Adrenal gland (tissue), 12 donors: ENCODE measurements around the gene LPP. TPM values are rescaled to one million over a fixed set of nuclear protein-coding genes. Genes with fewer than 3 reads are reported as not detected.

ENCODE experiments used
- DNase-seq, 7 donors: peaks; one replicate each; pipeline ENCODE4 v3.0.0-alpha.2; 2019 to 2020
- H3K27ac ChIP-seq, 5 donors: fragments of 200-600 bp; sonication (generic) in 4 of 5; 1 replicate in 3 of 5; 2 replicates in 2 of 5; pipeline versions ENCODE4 v1.5.1 to v1.8.0; 2016 to 2020; ENCODE audit warnings: mild to moderate bottlenecking in 1 of 5
- H3K27me3 ChIP-seq: fragments of 200-600 bp; 2 replicates; pipeline ENCODE4 v1.8.0; 2021
- H3K36me3 ChIP-seq, 2 donors: fragments of 200-600 bp; replicated peaks in 1 of 2; 1 replicate in 1 of 2; 2 replicates in 1 of 2; pipeline versions ENCODE4 v1.5.1 to v1.8.0; 2018 to 2022
- H3K4me1 ChIP-seq, 2 donors: fragments of 200-600 bp; replicated peaks in 1 of 2; 1 replicate in 1 of 2; 2 replicates in 1 of 2; pipeline versions ENCODE4 v1.5.1 to v1.8.0; 2018 to 2021
- H3K4me3 ChIP-seq, 4 donors: fragments of 200-600 bp; sonication (generic) in 3 of 4; one replicate each; pipeline ENCODE4 v1.5.1; 2016 to 2018
- H3K9me3 ChIP-seq, 3 donors: fragments of 200-600 bp; sonication (generic) in 1 of 3; replicated peaks in 1 of 3; 1 replicate in 2 of 3; 2 replicates in 1 of 3; pipeline versions ENCODE4 v1.5.1 to v1.8.0; 2016 to 2021
- CTCF ChIP-seq, 6 experiments: fragments of 450-650 bp in 4 of 6; fragments of 200-600 bp in 2 of 6; sonication (generic) in 1 of 6; IDR thresholded peaks; 1 replicate in 5 of 6; 2 replicates in 1 of 6; pipeline versions ENCODE4 v1.5.1 to v1.8.0; 2016 to 2021; ENCODE audit warnings: antibody characterized with exemption in 6 of 6, mild to moderate bottlenecking in 2 of 6, moderate library complexity in 1 of 6
- POLR2A ChIP-seq, 2 donors: fragments of 450-650 bp; IDR thresholded peaks; one replicate each; pipeline ENCODE4 v1.6.1; 2017; ENCODE audit warnings: antibody characterized with exemption in 2 of 2, mild to moderate bottlenecking in 2 of 2, moderate library complexity in 1 of 2
- WGBS, 4 donors: extraction: QIAGEN DNeasy Blood & Tissue Kit in 2 of 4; methylation state at CpG; one replicate each; pipeline versions ENCODE4 v1.1.5 to v1.1.7; 2013 to 2017; 5-methylcytosine and 5-hydroxymethylcytosine counted together
- intact Hi-C, 2 donors: fragments of 100-400 bp; cut with DNase I; formaldehyde crosslinking; loops; one replicate each; pipeline versions ENCODE4 v1.14.1 to v1.15.0; 2022 to 2023
- polyA plus RNA-seq, 3 donors: library from polyadenylated mRNA; stranded (reverse); fragments of 200-250 nt in 2 of 3; fragments of 350-450 nt in 1 of 3; fragmentation: Illumina TruSeq in 1 of 3; extraction: RNeasy Lipid Tissue Mini Kit (QIAGEN cat#74804) in 1 of 3; gene quantifications; one replicate each; pipeline ENCODE4 v1.2.3, GENCODE V29; 2013 to 2014
- total RNA-seq, 9 donors: library from RNA; depleted of rRNA in 4 of 9; stranded (reverse); fragments of >200 nt in 4 of 9; fragments of 120-200 nt in 1 of 9; fragmentation: NEBNext Ultra II Directional in 1 of 9; extraction: Animal tissue kit (Norgen Biotek cat#: 25700) in 1 of 9; gene quantifications; one replicate each; pipeline versions ENCODE4 v1.1.0 to v1.2.4, GENCODE V29; 2013 to 2023
- donor health status: healthy with polysubstance abuse.
- donor health status: Bipolar disorder and iron deficiency.
- donor health status: DM: yes; HTN: yes; CAD: no.
- donor health status: DM: no; HTN: no; CAD: no.
- donor health status: DM: no; HTN: no; CAD: no.
- donor health status: DM: yes; HTN: yes; CAD: no.

LPP gene
- total and polyA plus RNA-seq, 12 donors: 7.0 to 170 (median 101) TPM

GRCh38 chr3:188323067-188323842 lies 169.3 kb downstream of the LPP start:
- TF ChIP-seq POLR2A (IDR thresholded peaks at IDR 0.05) (no peak), CTCF (IDR thresholded peaks at IDR 0.05) (no peak)
- Histone ChIP-seq H3K4me3 (no peak overlapping the region), H3K9me3 (no peaks in the 10 kb centered on the region), H3K4me1 (peaks cover 11 to 41% of the 10 kb centered on the region in 2 donors), H3K27me3 (no peaks in the 10 kb centered on the region), H3K36me3 (no peaks in the 10 kb centered on the region), H3K27ac (peak overlapping the region in 3 of 5 donors; percentile 19 to 59 (median 51))
- peak in 6 of 7 donors; percentile 45 to 76 (median 62) for DNase-seq
- intact Hi-C loops: no loop called here
- WGBS, 4 donors: 84 to 87% (median 85%) methylated on average over 6 of the region's 6 CpGs

- Histone ChIP-seq H3K4me3 (peak overlapping the region in 1 of 4 donors; percentile 5), H3K27me3 (no peaks in the 10 kb centered on the region), H3K36me3 (no peaks in the 10 kb centered on the region), H3K27ac (peak overlapping the region in 1 of 5 donors; percentile 23), H3K9me3 (no peaks in the 10 kb centered on the region), H3K4me1 (peaks cover 11 to 41% of the 10 kb centered on the region in 2 donors)
- intact Hi-C loops: no loop called here
- no peak for DNase-seq
- WGBS, 4 donors: 74 to 81% (median 77%) methylated on average over 9 of the region's 9 CpGs
- TF ChIP-seq POLR2A (IDR thresholded peaks at IDR 0.05) (no peak), CTCF (IDR thresholded peaks at IDR 0.05) (no peak)
These were observed 172.2 kb downstream of the LPP start for GRCh38 chr3:188326111-188326510.

GRCh38 chr3:188326968-188327367 lies 173.0 kb downstream of the LPP start:
- intact Hi-C loops: no loop called here
- no peak for DNase-seq
- Histone ChIP-seq H3K9me3 (no peaks in the 10 kb centered on the region), H3K36me3 (no peaks in the 10 kb centered on the region), H3K4me3 (no peak overlapping the region), H3K4me1 (peaks cover 11 to 33% of the 10 kb centered on the region in 2 donors), H3K27me3 (no peaks in the 10 kb centered on the region), H3K27ac (peak overlapping the region in 1 of 5 donors; percentile 23)
- TF ChIP-seq POLR2A (IDR thresholded peaks at IDR 0.05): no peak
- TF ChIP-seq CTCF (IDR thresholded peaks at IDR 0.05): no peak
- 59 to 73% (median 68%) methylated on average over 4 of the region's 4 CpGs for WGBS, 4 donors

DNA sequence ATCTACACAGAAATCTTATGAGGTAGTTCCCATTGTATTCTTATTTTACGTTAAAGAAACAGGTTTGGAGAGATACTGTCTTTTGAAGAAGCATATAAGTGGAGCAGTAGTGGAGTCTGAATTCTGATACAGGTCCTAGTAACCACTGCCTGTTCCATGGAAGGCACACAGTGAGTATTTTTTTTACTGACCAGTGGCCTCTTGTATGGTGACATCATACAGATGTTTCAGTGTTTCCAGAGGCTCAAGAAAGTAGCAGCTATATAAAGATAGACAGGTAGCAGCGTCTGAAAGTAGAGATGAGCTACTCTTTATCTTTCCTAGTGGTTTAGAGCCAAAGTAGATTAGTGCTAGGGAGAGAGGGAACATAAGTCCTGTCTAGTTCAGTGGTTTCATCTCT lies 173.5 kb downstream of the LPP start:
- H3K4me1 ChIP-seq: peaks cover 11 to 28% of the 10 kb centered on the region in 2 donors
- no peak for TF ChIP-seq POLR2A (IDR thresholded peaks at IDR 0.05)
- no peak for TF ChIP-seq CTCF (IDR thresholded peaks at IDR 0.05)
- H3K4me3 ChIP-seq: no peak overlapping the region
- H3K9me3 ChIP-seq: no peaks in the 10 kb centered on the region
- H3K27me3 ChIP-seq: no peaks in the 10 kb centered on the region
- no peak for DNase-seq
- H3K36me3 ChIP-seq: no peaks in the 10 kb centered on the region
- 83 to 90% (median 85%) methylated on average over 2 of the region's 2 CpGs for WGBS, 4 donors
- peak overlapping the region in 1 of 5 donors; percentile 23 for H3K27ac ChIP-seq
- intact Hi-C loops: no loop called here
